ENCODE results near the gene KPTN.

DNA sequence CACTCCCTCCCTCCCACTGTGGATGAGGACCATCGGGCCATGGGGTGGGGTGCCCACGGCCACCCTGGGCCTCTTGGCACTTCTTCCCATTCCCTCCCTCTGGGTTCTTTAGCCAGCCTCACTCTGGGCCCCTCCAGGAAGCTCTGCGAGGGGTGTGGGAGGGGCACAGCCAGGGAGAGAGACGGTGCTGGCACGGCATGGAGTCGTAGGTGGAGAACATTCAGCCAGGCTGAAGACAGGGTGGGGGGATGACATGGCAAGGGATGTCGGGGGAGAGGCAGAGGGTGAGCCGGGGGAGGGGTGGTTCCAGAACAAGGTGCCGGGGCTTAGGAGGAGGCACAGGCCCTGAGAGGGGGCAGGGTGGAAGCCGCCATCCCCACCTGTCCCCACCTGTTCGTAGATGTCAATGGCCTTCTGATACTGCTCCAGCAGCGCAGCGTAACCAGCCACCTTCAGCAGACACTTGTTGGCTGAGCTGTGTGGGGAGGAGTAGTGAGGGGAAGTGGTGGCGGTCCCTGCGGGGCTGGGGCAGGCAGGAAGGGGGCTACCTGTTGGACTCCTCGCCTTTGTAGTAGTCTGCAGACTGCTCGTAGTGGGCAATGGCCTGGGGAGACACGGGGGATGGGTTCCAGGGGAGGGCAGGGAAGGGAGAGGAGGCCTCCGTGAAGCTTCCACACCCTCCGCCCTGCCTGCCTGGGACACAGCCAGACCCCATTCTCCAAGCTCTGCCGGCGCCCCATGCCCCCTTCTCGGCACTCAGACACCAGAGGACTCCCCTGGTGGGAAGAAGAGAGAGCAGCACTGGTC lies 8.8 kb upstream of the KPTN start:
- TF ChIP-seq YY1 (IDR thresholded peaks at IDR 0.05; ENCODE audit: insufficient read depth, insufficient read length): no peak
- no peak for TF ChIP-seq SUZ12 (IDR thresholded peaks at IDR 0.05; ENCODE audit: extremely low read depth, insufficient read depth, insufficient read length)
